H1 (cell line): ENCODE data around the gene SFN. TPM values are rescaled to one million over a fixed set of nuclear protein-coding genes. Genes with fewer than 3 reads are reported as not detected.

Source experiments
- CTCF ChIA-PET: fragments of 300-600 bp; sonication (Branson Sonifier 250); formaldehyde crosslinking; loops from one replicate; lab custom pipeline; 2021; ENCODE audit not compliant: partially characterized antibody; lab: Charles Lee
- POLR2A ChIA-PET: fragments of 300-600 bp; sonication (Branson Sonifier 250); formaldehyde crosslinking; loops from one replicate; lab custom pipeline; 2021; ENCODE audit warnings: inconsistent platforms; ENCODE audit not compliant: partially characterized antibody; lab: Charles Lee
- DNase-seq, 2 experiments: peaks; one replicate each; pipeline versions ENCODE4 v3.0.0 to v3.0.0-alpha.2; 2010 to 2022; ENCODE audit warnings: low spot score in 2 of 2, low read depth in 1 of 2, mixed read lengths in 1 of 2
- FAIRE-seq: peaks from 2 replicates; lab custom pipeline; 2011; peaks lifted over from hg19 to GRCh38; lab: Jason Lieb, UNC
- H2AFZ ChIP-seq: 2 replicates; pipeline ENCODE4 v1.8.1; 2012; ENCODE audit warnings: low read length, inconsistent platforms
- H2AK5ac ChIP-seq: 2 replicates; pipeline ENCODE4 v1.6.1; 2013; ENCODE audit warnings: low read depth, low read length
- H2BK120ac ChIP-seq: replicated peaks from 2 replicates; pipeline ENCODE3; 2013; ENCODE audit warnings: low read depth, low read length, inconsistent platforms
- H2BK12ac ChIP-seq: 2 replicates; pipeline ENCODE4 v1.6.1; 2013; ENCODE audit warnings: low read depth, low read length
- H2BK15ac ChIP-seq: 2 replicates; pipeline ENCODE4 v1.6.1; 2013; ENCODE audit warnings: low read length
- H2BK20ac ChIP-seq: 2 replicates; pipeline ENCODE4 v1.6.1; 2013; ENCODE audit warnings: low read length
- H2BK5ac ChIP-seq: 2 replicates; pipeline ENCODE4 v1.6.1; 2013; ENCODE audit warnings: low read depth, low read length
- H3K14ac ChIP-seq: 2 replicates; pipeline ENCODE4 v1.6.1; 2013; ENCODE audit warnings: inconsistent platforms; ENCODE audit not compliant: insufficient read length
- H3K18ac ChIP-seq: 2 replicates; pipeline ENCODE4 v1.6.1; 2013; ENCODE audit warnings: low read length; ENCODE audit errors: extremely low read depth
- H3K23ac ChIP-seq: 2 replicates; pipeline ENCODE4 v1.6.1; 2013; ENCODE audit warnings: inconsistent platforms; ENCODE audit not compliant: insufficient read length
- H3K23me2 ChIP-seq: 2 replicates; pipeline ENCODE4 v1.6.1; 2013; ENCODE audit warnings: low read depth, low read length
- H3K27ac ChIP-seq: 2 replicates; pipeline ENCODE4 v1.6.1; 2011; ENCODE audit warnings: low read depth, low read length, inconsistent platforms
- H3K27me3 ChIP-seq, 4 experiments: replicated peaks in 1 of 4; 1 replicate in 1 of 4; 2 replicates in 3 of 4; pipeline versions ENCODE4 v1.6.1 to v1.8.1; 2011 to 2013; ENCODE audit warnings: low read length in 3 of 4, mild to moderate bottlenecking in 3 of 4, inconsistent platforms in 2 of 4, mixed read lengths in 2 of 4, moderate library complexity in 1 of 4; ENCODE audit not compliant: control insufficient read depth in 3 of 4, insufficient read depth in 3 of 4; ENCODE audit errors: extremely low read depth in 1 of 4
- H3K36me3 ChIP-seq, 4 experiments: 2 replicates each; pipeline versions ENCODE4 v1.6.1 to v1.8.1; 2011 to 2013; ENCODE audit warnings: mild to moderate bottlenecking in 4 of 4, low read length in 3 of 4, moderate library complexity in 2 of 4, control low read depth in 1 of 4, inconsistent platforms in 1 of 4; ENCODE audit not compliant: insufficient read depth in 4 of 4, control insufficient read depth in 2 of 4
- H3K4ac ChIP-seq: replicated peaks from 2 replicates; pipeline ENCODE3; 2013; ENCODE audit warnings: low read length, low read depth, mixed read lengths, inconsistent platforms; ENCODE audit not compliant: insufficient read length
- H3K4me1 ChIP-seq, 4 experiments: replicated peaks in 1 of 4; 1 replicate in 1 of 4; 2 replicates in 3 of 4; pipeline versions ENCODE4 v1.6.1 to v1.8.1; 2011 to 2013; ENCODE audit warnings: low read length in 3 of 4, inconsistent platforms in 2 of 4, mixed read lengths in 1 of 4; ENCODE audit not compliant: insufficient read depth in 4 of 4, control insufficient read depth in 3 of 4
- H3K4me2 ChIP-seq, 2 experiments: 2 replicates each; pipeline versions ENCODE4 v1.6.1 to v1.8.1; 2011 to 2013; ENCODE audit warnings: low read depth in 2 of 2, low read length in 2 of 2, control low read depth in 1 of 2, inconsistent platforms in 1 of 2, mild to moderate bottlenecking in 1 of 2; ENCODE audit not compliant: insufficient read depth in 1 of 2
- H3K4me3 ChIP-seq, 4 experiments: fragments of 200-600, 300-600 bp in 1 of 4; sonication (generic), shearing (Covaris generic), sonication (Bioruptor Twin) in 1 of 4; 2 replicates each; pipeline versions ENCODE4 v1.5.1 to v1.8.1; 2011 to 2016; ENCODE audit warnings: low read length in 4 of 4, low read depth in 3 of 4, control low read depth in 2 of 4, inconsistent platforms in 2 of 4, mild to moderate bottlenecking in 2 of 4, mixed read lengths in 1 of 4, moderate library complexity in 1 of 4; ENCODE audit not compliant: insufficient read depth in 2 of 4; ENCODE audit errors: extremely low read depth in 1 of 4
- H3K56ac ChIP-seq: replicated peaks from 2 replicates; pipeline ENCODE3; 2013; ENCODE audit warnings: low read depth, mild to moderate bottlenecking, mixed read lengths, low read length, inconsistent platforms; ENCODE audit not compliant: insufficient read length
- H3K79me1 ChIP-seq: 2 replicates; pipeline ENCODE4 v1.6.1; 2013; ENCODE audit warnings: low read depth, low read length, control low read depth
- H3K79me2 ChIP-seq, 2 experiments: 2 replicates each; pipeline versions ENCODE4 v1.6.1 to v1.8.1; 2012 to 2013; ENCODE audit warnings: low read length in 2 of 2, mild to moderate bottlenecking in 2 of 2, inconsistent platforms in 1 of 2; ENCODE audit not compliant: insufficient read depth in 2 of 2, control insufficient read depth in 1 of 2
- H3K9ac ChIP-seq, 4 experiments: replicated peaks in 1 of 4; 1 replicate in 1 of 4; 2 replicates in 3 of 4; pipeline versions ENCODE4 v1.6.1 to v1.8.1; 2011 to 2013; ENCODE audit warnings: low read depth in 3 of 4, low read length in 3 of 4, control low read depth in 2 of 4, mild to moderate bottlenecking in 2 of 4, moderate library complexity in 2 of 4, inconsistent platforms in 1 of 4; ENCODE audit errors: extremely low read depth in 1 of 4
- H3K9me3 ChIP-seq, 2 experiments: 2 replicates each; pipeline versions ENCODE4 v1.6.1 to v1.8.1; 2012 to 2013; ENCODE audit warnings: mild to moderate bottlenecking in 2 of 2, moderate library complexity in 2 of 2, control low read depth in 1 of 2, inconsistent platforms in 1 of 2, low read depth in 1 of 2, low read length in 1 of 2, mixed read lengths in 1 of 2; ENCODE audit not compliant: insufficient read depth in 2 of 2
- H4K20me1 ChIP-seq, 2 experiments: replicated peaks in 1 of 2; 2 replicates each; pipeline versions ENCODE3 to v1.8.1; 2011 to 2013; ENCODE audit warnings: inconsistent platforms in 2 of 2, low read length in 2 of 2, mild to moderate bottlenecking in 1 of 2; ENCODE audit not compliant: insufficient read depth in 2 of 2, control insufficient read depth in 1 of 2
- H4K5ac ChIP-seq: 2 replicates; pipeline ENCODE4 v1.6.1; 2013; ENCODE audit warnings: low read length, low read depth, mixed read lengths, inconsistent platforms; ENCODE audit not compliant: insufficient read length
- H4K8ac ChIP-seq: 2 replicates; pipeline ENCODE4 v1.8.0; 2013; ENCODE audit warnings: mild to moderate bottlenecking, moderate library complexity, low read length, inconsistent platforms; ENCODE audit not compliant: insufficient read depth; ENCODE audit errors: extremely low read depth
- H4K91ac ChIP-seq: replicated peaks from 2 replicates; pipeline ENCODE3; 2013; ENCODE audit warnings: low read length, mixed read lengths, inconsistent platforms; ENCODE audit not compliant: insufficient read length
- CREB1 ChIP-seq: IDR thresholded peaks from 2 replicates; pipeline ENCODE4 v1.6.1; 2012; ENCODE audit warnings: inconsistent platforms
- JUN ChIP-seq: IDR thresholded peaks from 2 replicates; pipeline ENCODE4 v1.6.1; 2011; ENCODE audit warnings: low read depth, mild to moderate bottlenecking, improper control_type of control experiment, low read length
- RAD21 ChIP-seq, 2 experiments: IDR thresholded peaks in 1 of 2; conservative IDR thresholded peaks in 1 of 2; 2 replicates each; pipeline ENCODE4 v1.6.1; 2011; ENCODE audit warnings: low read depth in 2 of 2, low read length in 2 of 2, improper control_type of control experiment in 1 of 2, inconsistent platforms in 1 of 2, mild to moderate bottlenecking in 1 of 2, moderate library complexity in 1 of 2
- RXRA ChIP-seq: IDR thresholded peaks from 2 replicates; pipeline ENCODE4 v1.6.1; 2011; ENCODE audit warnings: low read depth, mild to moderate bottlenecking, low read length, moderate library complexity; ENCODE audit not compliant: insufficient read depth
- YY1 ChIP-seq: IDR thresholded peaks from 2 replicates; pipeline ENCODE4 v1.6.1; 2011; ENCODE audit warnings: low read depth, mild to moderate bottlenecking, low read length
- WGBS, 2 experiments: shearing (Covaris generic) in 1 of 2; methylation state at CpG; one replicate each; pipeline versions ENCODE4 v1.1.6 to v1.1.7; 2013 to 2015; ENCODE audit warnings: low lambda C conversion rate in 2 of 2, mixed read lengths in 2 of 2, inconsistent platforms in 1 of 2, low coverage in 1 of 2, missing lambda C conversion rate in 1 of 2; ENCODE audit not compliant: insufficient replicate concordance in 2 of 2, insufficient coverage in 1 of 2, insufficient read length in 1 of 2; ENCODE audit errors: extremely low coverage in 1 of 2, missing lambda C conversion rate in 1 of 2; 5-methylcytosine and 5-hydroxymethylcytosine counted together
- polyA plus RNA-seq, 7 experiments: library from polyadenylated mRNA; depleted of rRNA in 3 of 7; stranded (reverse) in 5 of 7; unstranded in 2 of 7; fragments of >200 nt in 5 of 7; fragments of 200-250 nt in 2 of 7; gene quantifications; 1 replicate in 5 of 7; 2 replicates in 1 of 7; 4 replicates in 1 of 7; pipeline versions ENCODE4 v1.2.1 to v1.2.3, GENCODE V29; 2011 to 2013; ENCODE audit warnings: missing spikeins in 2 of 7, mixed read lengths in 2 of 7
- total RNA-seq: library from RNA; stranded (reverse); fragmentation: NEBNext Ultra II Directional; extraction: Animal tissue kit (Norgen Biotek cat#: 25700); gene quantifications from 2 replicates; pipeline ENCODE4 v1.2.1, GENCODE V29; 2021
- TF ChIP-seq, protein P1 (sequence below), 3 experiments: IDR thresholded peaks; 1 replicate in 2 of 3; 2 replicates in 1 of 3; pipeline versions ENCODE4 v1.5.1 to v1.6.1; 2011; ENCODE audit warnings: low read length in 3 of 3, mild to moderate bottlenecking in 3 of 3, inconsistent platforms in 2 of 3, low read depth in 1 of 3, moderate library complexity in 1 of 3; ENCODE audit not compliant: insufficient read depth in 1 of 3; ENCODE audit errors: control extremely low read depth in 1 of 3

Gene SFN
- total and polyA plus RNA-seq, 2 of the 8 experiments (the other 6 are each of a cell fraction or from before 2014, with no cell fraction given), result 3.3 to 3.9 TPM

- H3K27ac ChIP-seq, result no peak overlapping the region
- H2BK12ac ChIP-seq, result no peak overlapping the region
- H2BK5ac ChIP-seq, result no peak overlapping the region
- no peak overlapping the region for H4K5ac ChIP-seq
- H2BK20ac ChIP-seq, result no peak overlapping the region
- H3K4ac ChIP-seq, result no peak overlapping the region
- H2AFZ ChIP-seq, result no peak overlapping the region
- no peaks in the 10 kb centered on the region for H3K27me3 ChIP-seq
- peaks cover 0 to 5% of the 10 kb centered on the region in 2 experiments for H4K20me1 ChIP-seq
- FAIRE-seq (peak; percentile 62), DNase-seq (peak in 1 of 2 experiments; percentile 94)
- H2BK15ac ChIP-seq, result no peak overlapping the region
- no peak overlapping the region for H3K4me2 ChIP-seq
- peaks cover 0 to 10% (median 6%) of the 10 kb centered on the region in 4 experiments; a peak in 6 of 7 replicates for H3K4me1 ChIP-seq
- H3K79me2 ChIP-seq, result no peaks in the 10 kb centered on the region
- peaks cover 0 to 25% (median 15%) of the 10 kb centered on the region in 4 experiments; a peak in 5 of 8 replicates for H3K36me3 ChIP-seq
- TF ChIP-seq YY1 (0 out of 2 replicates have a peak, but pooled peaks have one; percentile 45), RAD21 (IDR thresholded peaks at IDR 0.05 in 1 of 2, conservative IDR thresholded peaks at IDR 0.05 in 1 of 2; ENCODE audit: low read depth in 2 of 2, low read length in 2 of 2) (peak; percentile 74 to 83), JUN (no peak), CREB1 (0 out of 2 replicates have a peak, but pooled peaks have one; percentile 38), RXRA (no peak)
- TF ChIP-seq, protein P1, sequence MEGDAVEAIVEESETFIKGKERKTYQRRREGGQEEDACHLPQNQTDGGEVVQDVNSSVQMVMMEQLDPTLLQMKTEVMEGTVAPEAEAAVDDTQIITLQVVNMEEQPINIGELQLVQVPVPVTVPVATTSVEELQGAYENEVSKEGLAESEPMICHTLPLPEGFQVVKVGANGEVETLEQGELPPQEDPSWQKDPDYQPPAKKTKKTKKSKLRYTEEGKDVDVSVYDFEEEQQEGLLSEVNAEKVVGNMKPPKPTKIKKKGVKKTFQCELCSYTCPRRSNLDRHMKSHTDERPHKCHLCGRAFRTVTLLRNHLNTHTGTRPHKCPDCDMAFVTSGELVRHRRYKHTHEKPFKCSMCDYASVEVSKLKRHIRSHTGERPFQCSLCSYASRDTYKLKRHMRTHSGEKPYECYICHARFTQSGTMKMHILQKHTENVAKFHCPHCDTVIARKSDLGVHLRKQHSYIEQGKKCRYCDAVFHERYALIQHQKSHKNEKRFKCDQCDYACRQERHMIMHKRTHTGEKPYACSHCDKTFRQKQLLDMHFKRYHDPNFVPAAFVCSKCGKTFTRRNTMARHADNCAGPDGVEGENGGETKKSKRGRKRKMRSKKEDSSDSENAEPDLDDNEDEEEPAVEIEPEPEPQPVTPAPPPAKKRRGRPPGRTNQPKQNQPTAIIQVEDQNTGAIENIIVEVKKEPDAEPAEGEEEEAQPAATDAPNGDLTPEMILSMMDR (IDR thresholded peaks at IDR 0.05; ENCODE audit: control extremely low read depth in 1 of 3, insufficient read depth in 1 of 3, low read depth in 1 of 3, low read length in 3 of 3), result peak; percentile 85 to 87 (median 85)
- no peaks in the 10 kb centered on the region for H3K9me3 ChIP-seq
- H3K14ac ChIP-seq, result no peak overlapping the region
- H4K8ac ChIP-seq, result no peak overlapping the region
- H3K79me1 ChIP-seq, result no peaks in the 10 kb centered on the region
- no peak overlapping the region for H3K9ac ChIP-seq
- H4K91ac ChIP-seq, result no peak overlapping the region
- H3K4me3 ChIP-seq, result no peak overlapping the region
- no peak overlapping the region for H3K23ac ChIP-seq
- WGBS, 2 experiments, result 78% methylated on average over 3 of the region's 3 CpGs; no CpG with 5 or more reads in 1 of the 2 experiments
- no peak overlapping the region for H2BK120ac ChIP-seq
- POLR2A ChIA-PET, result no interaction called here
- CTCF ChIA-PET, result interaction anchor here (1.4 to 22.8 kb wide), 3 partner anchors 9 to 27 kb away, joined by 3 to 547 read pairs (median 125); partner anchors contain the start of gene GPN2
- no peak overlapping the region for H2AK5ac ChIP-seq
- no peaks in the 10 kb centered on the region for H3K23me2 ChIP-seq
- no peak overlapping the region for H3K56ac ChIP-seq
- H3K18ac ChIP-seq, result no peak overlapping the region
These were observed 9.8 kb upstream of the SFN start for GRCh38 chr1:26853156-26853555.
